ENCODE data around the gene STK10. TPM values are rescaled to one million over a fixed set of nuclear protein-coding genes. Genes with fewer than 3 reads are reported as not detected.
A peak's percentile ranks its signal among the peaks of the same experiment; 100 is the strongest.

Gene STK10
- total RNA-seq, result 10 to 100 TPM; 14.3 to 17.9 TPM
- 6.8 TPM for polyA plus RNA-seq (2013, experiment 1 of 2)
- polyA plus RNA-seq (2013, experiment 2 of 2), result 8.1 TPM
- long read RNA-seq, experiment 1, partial matches to known transcripts, result 2 of 2 reads
- long read RNA-seq, experiment 1, other reads (novel, unspliced or antisense), result 0 of 2 reads
- long read RNA-seq, experiment 2, full-length matches to known transcripts, result 11 of 23 reads
- long read RNA-seq, experiment 2, partial matches to known transcripts, result 8 of 23 reads
- long read RNA-seq, experiment 2, other reads (novel, unspliced or antisense), result 4 of 23 reads
- long read RNA-seq, experiment 3, full-length matches to known transcripts, result 23 of 39 reads
- long read RNA-seq, experiment 3, partial matches to known transcripts, result 12 of 39 reads
- long read RNA-seq, experiment 3, other reads (novel, unspliced or antisense), result 4 of 39 reads
- long read RNA-seq, experiment 4, result 0 reads

DNA sequence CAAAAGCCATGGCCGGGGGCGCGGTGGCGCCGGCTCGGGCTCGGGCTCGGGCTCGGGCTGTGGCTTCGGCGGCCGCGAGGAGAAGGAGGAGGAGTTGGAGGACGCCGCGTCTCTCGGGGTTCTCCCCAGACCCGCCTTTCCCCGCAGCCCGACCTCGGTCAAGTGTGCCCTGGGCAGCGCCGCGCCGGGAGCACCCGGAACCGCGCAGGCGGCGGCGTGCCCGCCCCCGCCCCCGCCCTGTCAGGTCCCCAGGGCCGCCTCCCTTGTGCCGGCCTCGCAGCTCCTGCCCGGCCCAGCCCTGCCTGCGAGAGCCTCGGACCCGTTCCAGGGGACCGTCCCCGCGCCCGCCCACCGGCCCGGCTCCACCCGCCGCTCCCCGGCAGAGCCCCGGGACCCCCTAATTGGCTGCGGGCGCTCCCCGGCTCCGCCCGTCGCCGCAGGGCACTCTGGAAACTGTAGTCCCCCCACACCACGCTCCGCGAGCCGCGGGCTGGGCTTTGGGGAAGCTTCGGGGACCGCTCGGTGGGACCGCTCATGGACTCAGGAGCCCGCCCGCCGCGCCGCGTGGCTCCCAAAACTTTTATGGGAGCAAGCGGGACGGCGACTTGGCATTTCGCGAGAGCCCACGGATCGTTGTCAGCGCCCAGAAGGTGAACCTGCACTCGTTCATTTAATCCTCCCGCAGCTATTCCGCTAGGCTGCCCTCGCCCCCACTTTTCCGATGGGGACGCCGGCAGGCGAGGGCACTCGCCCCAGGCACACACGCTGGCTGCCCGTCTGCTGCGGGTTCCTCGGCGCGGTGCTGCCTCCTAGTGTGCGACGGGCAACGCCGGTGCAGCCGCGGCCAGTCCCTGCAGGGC is at the start of gene STK10:
Gene STK10, minus strand, starts transcription at position 192 of the 860 bp plus-strand sequence. Its CDS starts 182 bp downstream, at position 10.
- H3K27ac ChIP-seq (ENCODE audit: low read depth, low read length), result peak within 1 kb of the TSS; percentile 63
- H3K27me3 ChIP-seq (ENCODE audit: control insufficient read depth, insufficient read depth, low read length, poor library complexity, severe bottlenecking), result no peaks in the 10 kb centered on the region
- TF ChIP-seq, protein P1, sequence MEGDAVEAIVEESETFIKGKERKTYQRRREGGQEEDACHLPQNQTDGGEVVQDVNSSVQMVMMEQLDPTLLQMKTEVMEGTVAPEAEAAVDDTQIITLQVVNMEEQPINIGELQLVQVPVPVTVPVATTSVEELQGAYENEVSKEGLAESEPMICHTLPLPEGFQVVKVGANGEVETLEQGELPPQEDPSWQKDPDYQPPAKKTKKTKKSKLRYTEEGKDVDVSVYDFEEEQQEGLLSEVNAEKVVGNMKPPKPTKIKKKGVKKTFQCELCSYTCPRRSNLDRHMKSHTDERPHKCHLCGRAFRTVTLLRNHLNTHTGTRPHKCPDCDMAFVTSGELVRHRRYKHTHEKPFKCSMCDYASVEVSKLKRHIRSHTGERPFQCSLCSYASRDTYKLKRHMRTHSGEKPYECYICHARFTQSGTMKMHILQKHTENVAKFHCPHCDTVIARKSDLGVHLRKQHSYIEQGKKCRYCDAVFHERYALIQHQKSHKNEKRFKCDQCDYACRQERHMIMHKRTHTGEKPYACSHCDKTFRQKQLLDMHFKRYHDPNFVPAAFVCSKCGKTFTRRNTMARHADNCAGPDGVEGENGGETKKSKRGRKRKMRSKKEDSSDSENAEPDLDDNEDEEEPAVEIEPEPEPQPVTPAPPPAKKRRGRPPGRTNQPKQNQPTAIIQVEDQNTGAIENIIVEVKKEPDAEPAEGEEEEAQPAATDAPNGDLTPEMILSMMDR (conservative IDR thresholded peaks at IDR 0.05), result peak; percentile 91
- peaks cover 7% of the 10 kb centered on the region for H3K4me1 ChIP-seq (ENCODE audit: control insufficient read depth, insufficient read depth, low read length)
- Mint-ChIP-seq H3K9me3 (no peaks in the 10 kb centered on the region), H3K27me3 (ENCODE audit: insufficient read depth) (peaks cover 17% of the 10 kb centered on the region), H3K36me3 (ENCODE audit: low read depth) (no peaks in the 10 kb centered on the region), H3K27ac (peak within 1 kb of the TSS; percentile 72), H3K4me1 (peaks cover 16% of the 10 kb centered on the region), H3K4me3 (peak within 1 kb of the TSS; percentile 79)
- 0% methylated on average over 37 to 102 of the region's 102 CpGs for whole genome bisulfite sequencing, 2 experiments (ENCODE audit: insufficient coverage in 1 of 2, insufficient read length in 1 of 2)
- no peaks in the 10 kb centered on the region for H3K36me3 ChIP-seq (ENCODE audit: control insufficient read depth, insufficient read depth, low read length)
- DNase-seq, result peak; percentile 95
- H3K4me3 ChIP-seq (ENCODE audit: low read length), result peak within 1 kb of the TSS; percentile 89
- no peaks in the 10 kb centered on the region for H3K9me3 ChIP-seq (ENCODE audit: control insufficient read depth, low read length)
- peak within 1 kb of the TSS; percentile 38 for H3K9ac ChIP-seq (ENCODE audit: extremely low read depth, low read length, poor library complexity, severe bottlenecking)

DNA sequence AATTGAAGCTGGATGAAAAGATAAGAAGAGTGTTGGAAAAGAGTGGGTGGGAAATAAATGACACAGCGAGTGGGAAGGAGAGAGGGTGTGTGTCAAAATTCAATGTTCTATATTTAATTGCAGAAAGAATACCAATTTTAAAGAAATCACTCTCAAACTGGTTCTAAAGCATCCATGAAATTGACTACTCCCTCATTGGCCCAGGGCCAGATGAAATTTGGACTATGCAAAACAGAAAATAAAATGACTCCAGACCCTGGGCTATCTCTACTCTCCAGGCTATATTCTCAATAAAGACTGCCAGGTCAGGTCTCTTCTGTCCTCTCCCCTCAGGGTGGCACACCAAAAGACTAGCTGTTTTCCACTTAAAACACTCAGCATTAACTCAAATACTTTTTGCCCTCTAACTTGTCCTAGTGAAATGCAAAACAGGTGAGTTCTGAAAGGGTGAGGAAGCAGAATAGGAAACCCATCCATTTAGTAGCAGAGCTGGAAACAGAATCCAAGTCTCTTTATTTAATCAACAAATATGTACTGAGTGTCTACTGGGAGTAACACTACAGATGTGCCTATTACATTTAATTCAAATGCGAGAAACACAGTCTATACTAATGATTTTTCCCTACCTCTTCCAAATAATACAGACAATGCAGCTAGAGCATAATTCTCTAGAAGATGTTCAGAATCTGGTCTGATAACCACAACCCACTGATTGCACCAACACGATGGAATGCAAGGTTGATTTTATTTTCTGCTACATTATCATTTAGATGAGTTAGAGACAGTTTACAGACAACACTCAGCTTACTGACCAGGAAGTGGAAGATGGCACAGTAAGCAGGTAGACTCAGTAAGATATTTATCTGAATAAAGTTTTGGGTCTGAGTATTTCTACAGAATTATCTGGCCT is 48.1 kb upstream of the STK10 start:
- H3K36me3 Mint-ChIP-seq (ENCODE audit: low read depth), result peaks cover 28% of the 10 kb centered on the region
- H3K4me1 Mint-ChIP-seq, result peaks cover 11% of the 10 kb centered on the region
- no peaks in the 10 kb centered on the region for H3K9me3 Mint-ChIP-seq
- no peak for DNase-seq
- H3K9ac ChIP-seq (ENCODE audit: extremely low read depth, low read length, poor library complexity, severe bottlenecking), result no peak overlapping the region
- no peaks in the 10 kb centered on the region for H3K27me3 Mint-ChIP-seq (ENCODE audit: insufficient read depth)
- no peak overlapping the region for H3K4me3 ChIP-seq (ENCODE audit: low read length)
- no peaks in the 10 kb centered on the region for H3K9me3 ChIP-seq (ENCODE audit: control insufficient read depth, low read length)
- 82 to 100% methylated on average over 1 to 3 of the region's 3 CpGs for WGBS, 2 experiments (ENCODE audit: insufficient coverage in 1 of 2, insufficient read length in 1 of 2)
- peaks cover 33% of the 10 kb centered on the region for H3K36me3 ChIP-seq (ENCODE audit: control insufficient read depth, insufficient read depth, low read length)
- no peaks in the 10 kb centered on the region for H3K27me3 ChIP-seq (ENCODE audit: control insufficient read depth, insufficient read depth, low read length, poor library complexity, severe bottlenecking)
- no peak overlapping the region for H3K27ac ChIP-seq (ENCODE audit: low read depth, low read length)
- peaks cover 4% of the 10 kb centered on the region for H3K4me1 ChIP-seq (ENCODE audit: control insufficient read depth, insufficient read depth, low read length)
- no peak overlapping the region for H3K4me3 Mint-ChIP-seq
- no peak overlapping the region for H3K27ac Mint-ChIP-seq
- TF ChIP-seq, protein P1 (conservative IDR thresholded peaks at IDR 0.05), result no peak
